CD4-positive, alpha-beta T cell treated with Interleukin-17A for 4 hours (primary cell): ENCODE data around the gene ITGB5.
"Not testable (repeated sequence)": the region's sequence is repeated elsewhere in the genome, so short reads cannot be mapped to it uniquely, and the experiment has no call there.

ENCODE experiments used
- DNase-seq: peaks from one replicate; pipeline ENCODE4 v3.0.0-alpha.2; 2020; ENCODE audit warnings: mixed read lengths

ITGB5 gene

GRCh38 chr3:124812291-124813265 lies 74.6 kb downstream of the ITGB5 start:
- no peak for DNase-seq

GRCh38 chr3:124811436-124811835 lies 75.7 kb downstream of the ITGB5 start:
- DNase-seq, result no peak

- DNase-seq, result no peak
These were observed 76.2 kb downstream of the ITGB5 start for GRCh38 chr3:124810970-124811369.

DNA sequence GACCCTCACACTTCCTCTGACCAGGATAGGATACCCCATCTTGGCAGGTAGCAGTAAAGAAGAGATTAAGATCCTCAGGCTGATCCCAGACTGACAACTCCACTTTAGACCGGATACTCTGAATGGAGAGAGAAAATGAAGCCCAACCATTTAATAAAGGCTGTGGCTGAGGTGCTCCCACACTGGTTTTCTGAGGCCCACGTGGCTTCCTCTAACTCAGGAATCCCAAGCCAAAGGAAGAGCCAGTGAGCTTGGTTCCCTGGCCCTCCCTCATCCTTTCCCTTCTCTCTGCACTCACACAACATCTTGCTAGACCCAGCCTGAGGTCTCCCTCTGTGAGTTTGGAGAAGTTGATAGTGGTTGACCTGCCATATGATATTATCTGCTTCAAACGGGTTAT lies 78.1 kb downstream of the ITGB5 start:
- no peak for DNase-seq

DNA sequence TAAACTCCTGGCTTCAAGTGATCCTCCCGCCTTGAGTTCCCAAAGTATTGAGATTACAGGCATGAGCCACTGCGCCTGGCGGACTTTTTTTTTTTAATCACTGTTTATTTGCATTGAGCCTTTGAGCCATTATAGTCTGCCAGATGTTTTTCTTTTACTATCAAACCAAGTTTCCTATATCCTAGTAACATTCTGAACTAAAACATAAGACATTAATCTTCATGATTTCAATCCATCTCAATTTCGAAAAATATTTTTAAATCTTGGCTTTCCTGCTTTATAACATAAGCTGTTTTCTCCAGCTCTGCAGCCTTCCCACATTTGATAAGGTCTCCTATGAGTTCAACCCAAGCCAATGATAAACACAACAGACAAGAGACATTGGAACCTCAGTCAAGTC lies 81.5 kb downstream of the ITGB5 start:
- no peak for DNase-seq

- DNase-seq, result no peak
These were observed 82.3 kb downstream of the ITGB5 start for GRCh38 chr3:124804875-124805274.

- no peak for DNase-seq
These were observed 84.5 kb downstream of the ITGB5 start for GRCh38 chr3:124802702-124803101.

DNA sequence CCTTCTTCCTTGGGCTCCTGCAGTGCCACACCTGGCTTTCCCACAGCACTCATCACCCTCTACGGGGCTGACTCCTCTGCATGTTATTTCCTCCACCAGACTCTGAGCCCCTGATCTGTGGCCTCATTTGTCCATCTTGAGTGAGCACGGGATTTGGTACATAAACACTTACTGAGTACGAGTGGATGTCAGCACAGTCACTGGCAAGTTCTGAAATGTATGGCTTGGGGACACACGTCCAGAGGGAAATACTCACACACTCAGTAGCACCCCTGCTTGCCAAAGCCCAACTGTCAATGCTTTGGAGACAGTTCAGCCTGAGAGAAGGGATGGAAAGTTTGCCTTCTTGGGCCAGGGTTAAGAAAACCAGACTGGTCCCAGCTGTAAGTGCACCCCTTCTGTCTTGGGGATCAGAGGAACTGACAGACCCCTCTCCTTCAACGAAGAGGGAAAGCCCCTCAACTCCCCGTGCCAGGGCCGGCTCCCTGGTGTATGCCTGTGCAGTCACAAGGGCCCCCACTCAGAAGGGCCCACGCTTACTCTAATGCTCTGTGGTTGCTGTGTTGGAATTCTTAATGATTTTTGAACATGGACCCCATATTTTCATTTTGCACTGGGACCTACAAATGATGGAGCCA lies 85.0 kb downstream of the ITGB5 start:
- DNase-seq, result no peak

GRCh38 chr3:124800511-124801258 lies 86.5 kb downstream of the ITGB5 start:
- DNase-seq, result no peak

GRCh38 chr3:124800076-124800475 lies 87.1 kb downstream of the ITGB5 start:
- DNase-seq, result no peak

DNA sequence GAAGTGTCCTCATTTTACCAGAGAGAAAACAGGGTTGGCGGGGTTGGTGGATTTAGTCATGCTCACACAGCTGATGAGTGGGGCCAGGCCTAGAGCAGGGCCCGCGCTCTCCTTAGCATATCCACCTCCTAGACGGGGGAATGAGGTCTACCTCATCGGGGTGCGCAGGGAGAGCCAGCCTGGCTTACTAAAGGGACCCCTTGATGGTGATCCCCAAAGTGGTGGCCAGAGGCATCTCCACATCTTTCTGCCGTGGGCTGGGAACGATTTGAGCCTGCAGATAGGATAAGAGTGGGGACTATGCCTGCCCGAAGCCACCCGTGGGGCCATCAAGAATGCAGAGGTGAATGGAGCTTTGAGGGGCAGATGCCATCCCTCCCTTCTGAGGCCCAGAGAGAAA lies 87.5 kb downstream of the ITGB5 start:
- DNase-seq, result no peak

DNA sequence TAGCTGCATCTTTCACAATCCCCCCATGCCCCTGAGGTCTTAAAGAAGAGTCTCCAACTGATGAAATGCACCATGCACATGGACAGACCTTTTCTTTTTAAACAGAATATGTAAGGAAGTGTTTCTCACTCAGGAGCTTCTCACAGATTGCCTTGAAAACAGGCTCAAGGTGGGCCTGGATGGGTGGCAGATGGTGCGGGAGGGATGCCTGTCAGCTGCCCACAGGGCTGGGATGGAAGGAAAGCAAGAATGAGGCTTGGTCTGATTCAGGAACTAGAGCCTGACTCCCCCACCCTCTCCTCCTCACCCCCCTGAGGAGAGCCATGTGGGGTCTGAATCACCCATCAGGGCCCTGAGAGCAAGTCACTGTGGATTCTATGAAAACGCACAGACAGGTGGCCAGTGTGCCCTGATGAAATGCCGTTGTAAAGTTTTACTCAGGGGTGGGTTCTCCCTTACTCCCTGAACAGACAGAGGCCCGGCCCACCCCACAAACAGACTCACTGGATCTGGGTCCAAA lies 89.7 kb downstream of the ITGB5 start:
- DNase-seq, result no peak

- DNase-seq, result no peak
These were observed 90.7 kb downstream of the ITGB5 start for GRCh38 chr3:124796477-124796876.

DNA sequence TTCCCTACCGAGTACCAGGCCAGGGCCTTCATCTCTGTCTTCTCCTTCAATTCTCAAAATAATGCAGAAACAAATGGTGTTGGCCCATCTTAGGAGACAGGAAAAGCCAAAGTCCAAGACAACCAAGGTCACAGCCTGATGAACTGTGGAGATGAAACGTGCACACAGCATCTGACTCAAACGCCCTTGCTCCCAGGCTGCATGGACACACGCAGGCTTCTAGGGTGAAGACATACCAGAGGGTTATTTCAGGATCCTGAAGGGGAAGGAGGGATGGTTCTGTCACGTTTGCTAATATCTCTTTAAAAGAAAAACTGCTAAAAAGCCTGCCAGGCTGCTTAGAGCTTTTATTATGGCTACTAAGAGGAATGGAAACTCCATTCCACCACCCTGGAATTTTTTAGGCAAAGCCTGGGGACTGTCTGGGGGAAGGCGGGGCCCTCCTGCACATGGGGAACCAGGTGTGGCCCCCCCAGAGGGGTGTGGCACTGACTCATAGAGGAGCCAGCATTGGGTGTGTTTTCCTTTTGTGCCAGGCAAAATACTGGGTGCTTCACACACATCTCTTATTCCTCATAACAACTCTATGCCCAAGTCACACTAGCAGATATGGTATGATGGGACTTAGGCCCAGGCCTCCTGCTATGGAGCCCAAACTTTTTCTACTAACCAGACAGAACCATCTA lies 94.0 kb downstream of the ITGB5 start:
- no peak for DNase-seq

- DNase-seq, result no peak
These were observed 94.7 kb downstream of the ITGB5 start for GRCh38 chr3:124792341-124793040.

DNA sequence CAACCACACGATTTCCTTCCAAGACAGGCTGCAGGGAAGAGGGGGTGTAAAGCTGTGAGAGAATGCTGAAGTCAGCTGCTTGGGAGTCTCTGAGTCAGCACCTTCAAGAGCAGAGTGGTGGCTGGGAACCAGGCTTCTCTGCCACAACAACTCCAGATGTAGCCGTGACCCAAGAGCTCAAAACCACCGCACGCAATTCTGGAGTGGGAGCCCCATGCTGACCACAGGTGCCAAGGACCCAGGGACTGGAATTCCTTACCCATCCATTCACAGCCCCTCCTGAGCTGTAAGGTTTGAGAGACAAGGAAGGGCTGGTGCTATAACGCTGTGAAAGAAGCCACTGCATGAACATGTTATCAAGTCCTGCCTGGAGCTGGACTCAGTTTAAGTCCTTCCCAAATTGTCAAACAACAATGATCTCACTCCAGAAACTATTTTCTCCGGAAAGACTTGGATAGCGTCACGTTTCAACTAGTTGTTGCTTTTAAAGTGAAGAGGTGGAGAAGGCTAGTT lies 95.5 kb downstream of the ITGB5 start:
- DNase-seq, result no peak

GRCh38 chr3:124791142-124791541 lies 96.0 kb downstream of the ITGB5 start:
- no peak for DNase-seq

- DNase-seq, result not testable (repeated sequence)
These were observed 98.1 kb downstream of the ITGB5 start for GRCh38 chr3:124789103-124789502.

GRCh38 chr3:124788254-124788745 lies 98.9 kb downstream of the ITGB5 start:
- DNase-seq, result no peak

DNA sequence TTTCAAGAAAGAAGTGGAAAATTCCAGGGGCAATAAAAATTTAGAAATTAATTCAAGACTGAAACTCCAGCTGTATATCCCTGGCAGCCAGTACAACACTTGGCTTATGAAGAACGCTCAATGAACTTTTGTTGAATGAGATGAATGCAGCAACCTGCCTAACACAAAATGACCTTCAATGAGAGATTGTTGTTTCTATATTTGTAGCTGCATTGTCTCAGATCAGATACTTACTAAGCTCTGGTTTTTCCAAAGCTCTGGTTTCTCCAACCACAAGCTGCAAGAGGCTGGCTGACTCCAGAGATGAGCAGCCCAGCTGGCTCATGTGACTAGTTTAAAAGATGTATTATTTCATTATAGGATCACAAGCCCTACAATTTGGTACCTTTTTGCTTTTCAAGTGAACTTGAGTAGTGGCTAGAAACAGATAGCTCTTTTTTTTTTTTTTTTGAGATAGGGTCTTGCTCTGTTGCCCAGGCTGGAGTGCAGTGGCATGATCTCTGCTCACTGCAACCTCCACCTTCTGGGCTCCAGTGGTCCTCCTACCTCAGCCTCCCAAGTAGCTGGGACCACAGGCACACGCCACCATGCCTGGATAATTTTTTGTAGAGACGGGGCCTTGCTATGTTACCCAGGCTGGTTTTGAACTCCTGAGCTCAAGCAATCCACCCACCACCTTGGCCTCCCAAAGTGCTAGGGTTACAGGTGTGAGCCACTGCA lies 99.5 kb downstream of the ITGB5 start:
- no peak for DNase-seq
